ENCODE data around the gene FAM53B.

- TF ChIP-seq EZH2phosphoT487 (IDR thresholded peaks at IDR 0.05; ENCODE audit: low read length) (no peak), EZH2 (optimal IDR thresholded peaks at IDR 0.05; ENCODE audit: low read depth, low read length) (no peak)
- TF ChIP-seq, protein P1, sequence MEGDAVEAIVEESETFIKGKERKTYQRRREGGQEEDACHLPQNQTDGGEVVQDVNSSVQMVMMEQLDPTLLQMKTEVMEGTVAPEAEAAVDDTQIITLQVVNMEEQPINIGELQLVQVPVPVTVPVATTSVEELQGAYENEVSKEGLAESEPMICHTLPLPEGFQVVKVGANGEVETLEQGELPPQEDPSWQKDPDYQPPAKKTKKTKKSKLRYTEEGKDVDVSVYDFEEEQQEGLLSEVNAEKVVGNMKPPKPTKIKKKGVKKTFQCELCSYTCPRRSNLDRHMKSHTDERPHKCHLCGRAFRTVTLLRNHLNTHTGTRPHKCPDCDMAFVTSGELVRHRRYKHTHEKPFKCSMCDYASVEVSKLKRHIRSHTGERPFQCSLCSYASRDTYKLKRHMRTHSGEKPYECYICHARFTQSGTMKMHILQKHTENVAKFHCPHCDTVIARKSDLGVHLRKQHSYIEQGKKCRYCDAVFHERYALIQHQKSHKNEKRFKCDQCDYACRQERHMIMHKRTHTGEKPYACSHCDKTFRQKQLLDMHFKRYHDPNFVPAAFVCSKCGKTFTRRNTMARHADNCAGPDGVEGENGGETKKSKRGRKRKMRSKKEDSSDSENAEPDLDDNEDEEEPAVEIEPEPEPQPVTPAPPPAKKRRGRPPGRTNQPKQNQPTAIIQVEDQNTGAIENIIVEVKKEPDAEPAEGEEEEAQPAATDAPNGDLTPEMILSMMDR (IDR thresholded peaks at IDR 0.05; ENCODE audit: low read length): no peak
Observed at GRCh38 chr10:124698545-124699469, 45.4 kb downstream of the FAM53B start.

Data from MM.1S (cell line).